22Rv1 (cell line): ENCODE data around the gene SDF2L1.
"Not testable (repeated sequence)": the region's sequence is repeated elsewhere in the genome, so short reads cannot be mapped to it uniquely, and the experiment has no call there.

Source experiments
- H3K27ac ChIP-seq: fragments of 450-650 bp; 2 replicates; pipeline ENCODE4 v1.5.1; 2017
- ZFX ChIP-seq: fragments of 450-650 bp; IDR thresholded peaks from 2 replicates; pipeline ENCODE4 v1.6.1; 2017; ENCODE audit warnings: antibody characterized with exemption, borderline replicate concordance
- TF ChIP-seq, protein P1 (sequence below): fragments of 450-650 bp; IDR thresholded peaks from 2 replicates; pipeline ENCODE4 v1.5.1; 2017; ENCODE audit warnings: mild to moderate bottlenecking

The SDF2L1 gene

DNA sequence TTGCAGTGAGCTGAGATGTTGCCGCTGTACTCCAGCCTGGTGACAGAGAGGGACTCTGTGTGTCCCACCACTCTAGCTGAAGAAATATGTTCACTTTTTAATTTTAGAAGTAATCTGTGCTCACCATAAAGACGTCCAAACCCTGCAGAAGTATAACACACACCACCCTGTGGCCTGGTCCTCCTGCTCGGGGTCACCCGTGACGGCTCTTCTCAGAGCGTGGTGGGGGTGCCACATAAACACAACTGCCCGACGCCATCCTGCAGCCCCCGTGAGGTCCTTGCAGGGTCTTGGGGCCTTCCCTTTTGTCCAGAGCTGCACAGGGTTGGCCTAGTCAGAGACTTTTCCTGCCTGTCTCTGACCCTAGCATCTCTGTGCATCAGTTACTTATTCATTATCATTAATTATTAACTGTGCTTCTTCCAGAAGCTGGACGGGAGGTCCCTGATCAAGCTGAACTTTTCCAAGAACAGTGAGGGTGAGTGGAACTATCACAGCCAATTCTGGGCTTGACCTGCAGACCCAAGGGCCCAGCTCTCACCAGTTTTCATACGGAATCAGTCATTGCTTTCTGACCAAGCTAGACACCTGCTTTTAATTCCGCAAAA, 32.6 kb downstream of the SDF2L1 start:
- TF ChIP-seq ZFX: no peak
- TF ChIP-seq, protein P1, sequence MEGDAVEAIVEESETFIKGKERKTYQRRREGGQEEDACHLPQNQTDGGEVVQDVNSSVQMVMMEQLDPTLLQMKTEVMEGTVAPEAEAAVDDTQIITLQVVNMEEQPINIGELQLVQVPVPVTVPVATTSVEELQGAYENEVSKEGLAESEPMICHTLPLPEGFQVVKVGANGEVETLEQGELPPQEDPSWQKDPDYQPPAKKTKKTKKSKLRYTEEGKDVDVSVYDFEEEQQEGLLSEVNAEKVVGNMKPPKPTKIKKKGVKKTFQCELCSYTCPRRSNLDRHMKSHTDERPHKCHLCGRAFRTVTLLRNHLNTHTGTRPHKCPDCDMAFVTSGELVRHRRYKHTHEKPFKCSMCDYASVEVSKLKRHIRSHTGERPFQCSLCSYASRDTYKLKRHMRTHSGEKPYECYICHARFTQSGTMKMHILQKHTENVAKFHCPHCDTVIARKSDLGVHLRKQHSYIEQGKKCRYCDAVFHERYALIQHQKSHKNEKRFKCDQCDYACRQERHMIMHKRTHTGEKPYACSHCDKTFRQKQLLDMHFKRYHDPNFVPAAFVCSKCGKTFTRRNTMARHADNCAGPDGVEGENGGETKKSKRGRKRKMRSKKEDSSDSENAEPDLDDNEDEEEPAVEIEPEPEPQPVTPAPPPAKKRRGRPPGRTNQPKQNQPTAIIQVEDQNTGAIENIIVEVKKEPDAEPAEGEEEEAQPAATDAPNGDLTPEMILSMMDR: no peak
- no peak overlapping the region for H3K27ac ChIP-seq

DNA sequence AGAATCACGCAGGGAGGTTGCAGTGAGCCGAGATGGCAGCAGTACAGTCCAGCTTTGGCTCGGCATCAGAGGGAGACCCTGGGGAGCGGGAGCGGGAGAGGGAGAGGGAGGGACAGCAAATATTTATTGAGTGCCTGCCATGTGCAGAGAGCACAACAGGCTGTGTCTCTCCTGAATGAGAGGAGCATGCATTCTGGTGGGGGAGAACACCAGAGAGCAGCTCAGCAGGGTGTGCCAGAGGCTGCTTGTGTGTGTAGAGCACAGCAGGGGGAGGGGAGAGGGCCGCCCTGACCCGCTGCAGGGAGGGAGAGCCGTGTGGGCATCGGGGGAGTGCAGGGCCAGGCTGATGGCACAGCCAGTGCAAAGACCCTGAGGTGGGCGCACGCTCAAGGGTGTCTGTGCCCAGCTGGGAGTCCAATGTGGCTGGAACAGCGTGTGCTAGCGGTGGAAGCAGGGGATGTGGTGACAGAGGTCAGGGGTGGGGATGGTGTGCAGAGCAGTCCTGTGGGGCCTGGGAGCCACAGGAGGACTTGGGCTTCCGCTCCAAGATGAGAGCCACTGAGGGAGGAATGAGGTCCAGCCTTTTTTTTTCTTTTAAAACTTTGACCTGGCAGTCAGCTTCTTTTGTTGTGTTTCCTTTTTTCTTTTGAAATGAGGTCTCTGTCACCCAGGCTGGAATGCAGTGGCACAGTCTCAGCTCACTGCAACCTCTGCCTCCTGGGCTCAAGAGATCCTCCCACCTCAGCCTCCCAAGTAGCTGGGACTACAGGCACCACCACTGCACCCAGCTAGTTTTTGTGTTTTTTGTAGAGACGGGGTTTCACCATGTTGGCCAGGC, 35.7 kb downstream of the SDF2L1 start:
- H3K27ac ChIP-seq: no peak overlapping the region
- no peak for TF ChIP-seq ZFX
- TF ChIP-seq, protein P1: no peak

DNA sequence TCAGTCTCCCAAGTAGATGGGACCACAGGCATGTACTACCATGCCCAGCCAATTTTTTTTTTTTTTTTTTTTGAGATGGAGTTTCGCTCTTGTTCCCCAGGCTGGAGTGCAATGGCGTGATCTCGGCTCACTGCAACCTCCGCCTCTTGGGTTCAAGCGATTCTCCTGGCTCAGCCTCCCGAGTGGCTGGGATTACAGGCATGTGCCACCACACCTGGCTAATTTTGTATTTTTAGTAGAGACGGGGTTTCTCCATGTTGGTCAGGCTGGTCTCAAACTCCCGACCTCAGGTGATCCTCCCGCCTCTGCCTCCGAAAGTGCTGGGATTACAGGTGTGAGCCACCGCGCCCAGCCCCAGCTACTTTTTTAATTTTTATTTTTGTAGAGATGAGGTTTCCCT, 36.7 kb downstream of the SDF2L1 start:
- not testable (repeated sequence) for H3K27ac ChIP-seq

DNA sequence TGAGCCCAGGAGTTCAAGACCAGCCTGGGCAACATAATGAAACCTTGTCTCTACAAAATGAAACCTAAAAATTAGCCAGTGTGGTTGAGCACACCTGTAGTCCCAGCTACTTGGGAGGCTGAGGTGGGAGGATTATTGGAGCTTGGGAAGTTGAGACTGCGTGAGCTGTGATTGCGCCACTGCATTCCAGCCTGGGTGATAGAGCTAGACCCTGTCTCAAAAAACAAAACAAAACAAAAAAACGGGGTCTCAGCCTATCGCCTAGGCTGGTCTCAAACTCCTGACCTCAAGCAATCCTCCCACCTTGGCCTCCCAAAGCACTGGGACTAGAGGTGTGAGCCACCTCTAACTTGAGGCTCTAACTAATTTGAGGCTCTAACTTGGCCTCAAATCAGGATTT, 37.3 kb downstream of the SDF2L1 start:
- no peak overlapping the region for H3K27ac ChIP-seq
- TF ChIP-seq, protein P1: no peak
- TF ChIP-seq ZFX: no peak

DNA sequence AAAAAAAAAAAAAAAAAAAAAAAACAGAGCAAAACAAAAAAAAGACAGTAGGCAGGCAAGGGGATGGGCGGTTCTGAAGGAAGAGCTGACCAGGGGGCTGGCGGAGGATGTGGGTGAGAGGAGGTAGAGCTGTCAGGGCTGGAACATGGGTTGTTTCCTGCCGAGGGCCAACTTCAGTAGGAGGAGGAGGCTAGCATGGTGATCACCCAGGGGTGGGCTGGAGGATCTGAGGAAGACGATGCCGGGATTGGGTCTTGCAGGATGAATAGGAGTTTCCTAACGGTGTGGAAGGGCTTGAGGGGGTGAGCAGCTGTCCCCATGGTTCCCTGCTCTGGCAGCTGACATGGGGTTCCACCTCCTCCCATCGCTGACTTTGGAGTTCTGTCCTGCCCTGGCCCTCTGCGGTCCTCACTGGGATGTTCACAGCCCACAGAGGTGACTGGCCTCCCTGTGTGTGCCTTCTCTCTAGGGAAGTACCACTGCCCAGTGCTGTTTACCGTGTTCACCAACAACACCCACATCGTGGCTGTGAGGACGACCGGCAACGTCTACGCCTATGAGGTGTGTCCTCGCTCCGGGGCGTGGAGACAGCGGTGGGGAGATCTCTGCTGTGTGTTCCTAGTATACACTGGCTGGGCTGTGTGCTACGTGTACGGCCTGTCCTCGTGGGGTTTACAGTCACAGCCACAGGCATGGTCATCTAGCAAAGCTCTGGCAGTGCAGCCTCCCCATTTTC, 38.9 kb downstream of the SDF2L1 start:
- TF ChIP-seq, protein P1: no peak
- no peak for TF ChIP-seq ZFX
- H3K27ac ChIP-seq: no peak overlapping the region

DNA sequence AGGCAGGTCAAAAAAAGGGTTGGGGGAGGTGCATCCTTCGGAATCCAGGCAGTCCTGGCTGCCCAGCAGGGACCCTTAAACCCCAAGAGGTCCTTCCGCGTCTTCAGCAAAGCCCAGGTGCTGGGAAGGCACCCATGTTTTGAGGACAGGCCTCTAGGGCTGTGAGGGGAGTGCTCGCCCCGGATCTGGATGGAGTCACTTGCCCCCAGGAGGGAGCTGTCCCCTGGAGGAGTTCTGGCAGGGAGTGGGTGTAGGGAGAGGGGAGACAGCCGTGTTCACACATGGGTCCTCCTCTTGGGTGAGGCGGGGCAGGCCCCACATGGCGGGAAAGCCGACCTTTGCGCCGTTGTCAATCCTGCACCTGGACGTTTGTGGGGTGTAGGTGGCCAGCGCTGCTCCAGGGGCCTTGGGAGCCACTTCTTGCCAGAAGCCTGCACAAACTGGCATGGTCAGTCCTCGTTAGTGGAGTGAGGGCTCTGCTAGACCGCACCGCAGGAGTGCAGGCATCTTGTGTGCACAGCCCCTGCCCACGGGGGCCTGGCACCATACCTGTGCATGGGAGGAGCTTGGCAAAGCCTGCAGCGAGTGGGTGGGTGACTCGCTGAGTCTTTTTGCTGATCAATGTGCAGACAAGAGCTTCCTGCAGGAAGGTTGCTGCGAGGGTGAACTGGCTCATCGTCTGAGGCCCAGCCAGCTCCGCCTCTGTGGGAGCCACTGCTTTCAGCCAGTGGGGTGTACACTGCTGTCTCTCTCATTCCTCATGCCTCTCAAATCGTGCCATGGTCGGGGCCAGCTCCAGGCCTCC, 39.7 kb downstream of the SDF2L1 start:
- no peak overlapping the region for H3K27ac ChIP-seq
- TF ChIP-seq, protein P1: no peak
- TF ChIP-seq ZFX: no peak
